Measurements from ENCODE around the gene CCDC77.

DNA sequence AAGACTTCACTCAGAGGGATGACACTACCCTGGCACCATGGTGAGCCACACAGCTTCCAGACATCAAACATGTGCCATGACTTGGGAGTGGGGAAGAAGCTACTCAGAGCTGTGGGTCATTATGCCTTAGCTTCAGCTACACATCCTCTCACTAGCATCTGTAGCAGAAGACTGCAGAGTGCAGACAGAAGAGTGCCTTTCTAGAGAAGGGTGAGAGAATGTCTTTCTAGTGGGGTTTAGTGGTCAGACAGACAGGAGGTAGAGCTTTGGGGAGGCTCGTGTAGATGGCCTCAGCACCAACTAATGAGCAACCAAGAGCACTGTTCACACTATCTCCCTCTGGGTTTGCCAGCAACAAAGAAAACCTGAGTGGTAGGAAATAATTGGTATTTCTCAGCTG is 53.4 kb downstream of the CCDC77 start:
- TF ChIP-seq POLR2A (IDR thresholded peaks at IDR 0.05) = no peak
- TF ChIP-seq, protein P1, sequence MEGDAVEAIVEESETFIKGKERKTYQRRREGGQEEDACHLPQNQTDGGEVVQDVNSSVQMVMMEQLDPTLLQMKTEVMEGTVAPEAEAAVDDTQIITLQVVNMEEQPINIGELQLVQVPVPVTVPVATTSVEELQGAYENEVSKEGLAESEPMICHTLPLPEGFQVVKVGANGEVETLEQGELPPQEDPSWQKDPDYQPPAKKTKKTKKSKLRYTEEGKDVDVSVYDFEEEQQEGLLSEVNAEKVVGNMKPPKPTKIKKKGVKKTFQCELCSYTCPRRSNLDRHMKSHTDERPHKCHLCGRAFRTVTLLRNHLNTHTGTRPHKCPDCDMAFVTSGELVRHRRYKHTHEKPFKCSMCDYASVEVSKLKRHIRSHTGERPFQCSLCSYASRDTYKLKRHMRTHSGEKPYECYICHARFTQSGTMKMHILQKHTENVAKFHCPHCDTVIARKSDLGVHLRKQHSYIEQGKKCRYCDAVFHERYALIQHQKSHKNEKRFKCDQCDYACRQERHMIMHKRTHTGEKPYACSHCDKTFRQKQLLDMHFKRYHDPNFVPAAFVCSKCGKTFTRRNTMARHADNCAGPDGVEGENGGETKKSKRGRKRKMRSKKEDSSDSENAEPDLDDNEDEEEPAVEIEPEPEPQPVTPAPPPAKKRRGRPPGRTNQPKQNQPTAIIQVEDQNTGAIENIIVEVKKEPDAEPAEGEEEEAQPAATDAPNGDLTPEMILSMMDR (IDR thresholded peaks at IDR 0.05) = no peak

Measured in vagina (tissue), 2 donors.